Central memory CD4-positive, alpha-beta T cell (primary cell): ENCODE measurements around the gene TXNRD1.
"Not testable (repeated sequence)": the region's sequence is repeated elsewhere in the genome, so short reads cannot be mapped to it uniquely, and the experiment has no call there.

Source experiments
- DNase-seq: peaks from one replicate; pipeline ENCODE4 v3.0.0; 2022

Gene TXNRD1

GRCh38 chr12:104243551-104243950, 28.0 kb downstream of the TXNRD1 start:
- DNase-seq, result no peak

- DNase-seq, result no peak
Observed at GRCh38 chr12:104243971-104244370, 28.4 kb downstream of the TXNRD1 start.

DNA sequence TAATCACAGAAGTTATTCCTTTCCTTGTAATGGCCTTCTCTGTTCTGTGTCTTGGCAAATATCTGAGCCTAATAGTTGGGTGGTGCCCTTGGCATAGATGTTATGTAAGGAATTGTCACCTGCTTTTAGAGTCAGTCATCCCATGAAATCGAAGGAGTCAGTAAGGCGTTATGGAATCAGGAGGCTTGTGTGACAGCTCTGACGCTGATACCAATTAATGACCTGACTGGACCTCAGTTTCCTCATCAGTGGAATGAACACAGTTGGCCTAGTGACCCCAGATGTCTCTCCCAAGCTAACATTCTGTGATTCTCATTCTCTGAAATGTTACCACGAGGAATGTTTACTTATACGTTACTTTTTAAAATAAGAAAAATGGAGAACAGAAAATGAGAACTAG, 32.1 kb downstream of the TXNRD1 start:
- no peak for DNase-seq

DNA sequence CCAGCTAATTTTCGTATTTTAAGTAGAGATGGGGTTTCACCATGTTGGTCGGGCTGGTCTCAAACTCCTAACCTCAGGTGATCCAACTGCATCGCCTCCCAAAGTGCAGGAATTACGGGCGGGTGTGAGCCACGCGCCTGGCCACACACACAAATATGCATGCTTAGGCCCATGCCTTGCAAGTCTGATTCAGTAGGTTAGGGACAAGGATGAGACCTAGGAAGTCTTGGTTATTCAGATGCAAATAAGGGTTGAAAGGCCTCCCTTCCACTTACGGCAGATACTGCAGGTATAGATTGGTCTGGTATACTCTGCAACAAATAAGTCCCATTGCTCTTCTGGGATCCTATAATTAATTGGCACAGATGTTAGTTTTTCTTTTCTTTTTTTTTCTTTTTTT, 32.9 kb downstream of the TXNRD1 start:
- DNase-seq, result no peak

DNA sequence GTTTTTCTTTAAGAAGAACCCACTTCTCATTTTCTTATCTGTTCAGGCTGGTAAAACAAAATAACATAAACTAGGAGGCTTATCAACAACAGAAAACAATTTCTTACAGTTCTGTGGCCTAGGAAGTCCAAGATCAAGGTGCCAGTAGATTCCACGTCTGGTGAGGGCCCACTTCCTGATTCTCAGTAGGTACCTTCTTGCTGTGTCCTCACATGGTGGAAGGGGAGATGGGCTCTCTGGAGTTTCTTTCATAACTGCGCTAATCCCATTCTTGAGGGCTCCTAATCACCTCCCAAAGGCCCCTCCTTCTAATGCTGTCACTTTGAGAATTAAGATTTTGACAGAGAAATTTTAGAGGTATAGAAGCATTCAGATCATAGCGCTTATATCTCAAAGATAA, 33.4 kb downstream of the TXNRD1 start:
- no peak for DNase-seq

GRCh38 chr12:104249898-104250297, 34.3 kb downstream of the TXNRD1 start:
- no peak for DNase-seq

- DNase-seq, result no peak
Observed at GRCh38 chr12:104250366-104251125, 35.0 kb downstream of the TXNRD1 start.

- no peak for DNase-seq
Observed at GRCh38 chr12:104257913-104258472, 42.4 kb downstream of the TXNRD1 start.

- no peak for DNase-seq
Observed at GRCh38 chr12:104258476-104259067, 43.0 kb downstream of the TXNRD1 start.

GRCh38 chr12:104263026-104263425, 47.4 kb downstream of the TXNRD1 start:
- DNase-seq, result no peak

- no peak for DNase-seq
Observed at GRCh38 chr12:104263580-104264358, 48.2 kb downstream of the TXNRD1 start.

GRCh38 chr12:104265436-104265835, 49.9 kb downstream of the TXNRD1 start:
- not testable (repeated sequence) for DNase-seq

DNA sequence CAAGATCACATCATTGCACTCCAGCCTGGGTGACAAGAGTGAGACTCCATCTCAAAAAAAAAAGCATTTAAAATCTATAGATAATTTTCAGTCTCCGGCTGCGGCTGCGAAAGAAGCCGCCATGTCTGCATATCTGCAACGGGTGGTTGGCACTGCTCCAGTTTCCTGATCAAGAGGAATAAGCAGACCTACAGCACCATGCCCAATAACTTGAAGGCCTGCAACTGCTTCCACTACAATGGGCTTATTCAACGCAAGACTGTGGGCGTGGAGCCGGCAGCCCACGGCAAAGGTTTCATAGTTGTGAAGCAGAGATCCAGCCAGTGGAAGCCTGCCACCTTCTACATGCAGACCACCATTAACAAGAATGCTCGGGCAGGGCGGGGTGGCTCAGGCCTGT, 57.4 kb downstream of the TXNRD1 start:
- DNase-seq, result no peak

GRCh38 chr12:104273503-104273902, 57.9 kb downstream of the TXNRD1 start:
- no peak for DNase-seq

GRCh38 chr12:104274811-104275210, 59.2 kb downstream of the TXNRD1 start:
- no peak for DNase-seq

- DNase-seq, result no peak
Observed at GRCh38 chr12:104275689-104276088, 60.1 kb downstream of the TXNRD1 start.

GRCh38 chr12:104276273-104277131, 60.9 kb downstream of the TXNRD1 start:
- DNase-seq, result no peak

- no peak for DNase-seq
Observed at GRCh38 chr12:104279164-104279563, 63.6 kb downstream of the TXNRD1 start.

DNA sequence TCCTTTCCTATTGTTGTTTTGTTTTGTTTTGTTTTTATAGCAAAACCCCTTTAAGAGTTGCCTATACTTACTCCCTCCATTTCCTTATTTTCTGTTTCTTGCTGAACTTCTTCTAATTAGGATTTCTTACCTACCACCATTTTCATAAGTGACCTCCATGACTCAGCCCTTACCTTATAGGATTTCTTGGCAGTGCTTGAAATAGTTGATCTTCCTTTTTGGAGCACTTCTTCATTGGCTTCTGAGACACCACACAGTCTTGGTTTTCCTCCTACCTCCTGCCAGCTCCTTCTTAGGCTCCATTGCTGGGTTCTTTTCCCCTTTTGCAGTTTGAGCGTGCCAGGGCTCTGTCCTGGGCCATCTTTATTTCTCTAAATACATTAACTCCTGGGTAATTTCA, 64.5 kb downstream of the TXNRD1 start:
- no peak for DNase-seq

DNA sequence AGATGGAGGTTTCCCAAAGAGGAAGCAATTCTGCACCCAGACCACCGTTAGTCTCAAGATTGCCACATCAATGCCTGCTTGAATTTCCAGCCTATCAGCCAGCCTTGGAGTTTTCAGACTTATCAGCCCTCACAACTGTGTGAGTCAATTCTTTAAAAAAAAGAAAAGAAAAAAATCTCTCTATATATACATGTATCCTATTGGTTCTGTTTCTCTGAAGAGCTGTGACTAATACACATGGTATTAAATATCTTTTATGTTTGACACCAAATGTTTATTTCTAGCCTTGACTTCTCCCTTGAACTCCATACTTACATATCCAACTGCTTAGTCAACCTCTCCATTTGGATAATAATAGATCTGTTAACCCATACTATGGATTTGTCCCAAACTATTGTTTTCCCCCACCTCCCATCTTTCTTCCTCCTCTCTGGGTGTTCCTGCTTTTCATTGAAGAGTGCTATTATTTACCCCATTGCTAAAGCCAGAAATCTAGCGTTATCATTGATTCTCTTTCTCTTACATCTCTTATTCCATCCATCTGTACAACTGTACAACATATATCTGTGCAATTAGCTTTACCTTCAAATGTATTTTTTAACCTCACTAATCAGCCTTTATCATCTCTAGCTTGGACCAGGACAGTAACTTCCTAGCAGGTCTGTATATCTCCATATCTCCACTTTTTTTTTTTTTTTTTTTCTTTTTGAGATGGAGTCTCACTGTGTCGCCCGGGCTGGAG, 65.3 kb downstream of the TXNRD1 start:
- no peak for DNase-seq

DNA sequence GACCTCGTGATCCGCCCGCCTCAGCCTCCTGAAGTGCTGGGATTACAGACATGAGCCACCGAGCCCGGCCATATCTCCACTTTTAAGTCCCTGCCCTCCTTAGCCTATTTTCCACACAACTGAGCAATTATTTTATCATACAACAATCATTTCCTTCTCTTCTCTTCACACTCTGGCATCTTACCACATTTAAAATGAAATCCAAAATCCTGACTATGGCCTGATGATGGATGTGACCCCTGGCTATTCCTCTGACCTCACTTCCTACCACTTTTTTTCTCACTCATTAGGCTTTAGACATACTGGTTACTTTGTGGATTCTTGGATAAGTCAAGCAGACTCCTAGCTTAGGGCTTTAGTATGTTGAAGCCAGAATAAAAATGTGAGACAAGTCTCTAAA, 66.1 kb downstream of the TXNRD1 start:
- no peak for DNase-seq

DNA sequence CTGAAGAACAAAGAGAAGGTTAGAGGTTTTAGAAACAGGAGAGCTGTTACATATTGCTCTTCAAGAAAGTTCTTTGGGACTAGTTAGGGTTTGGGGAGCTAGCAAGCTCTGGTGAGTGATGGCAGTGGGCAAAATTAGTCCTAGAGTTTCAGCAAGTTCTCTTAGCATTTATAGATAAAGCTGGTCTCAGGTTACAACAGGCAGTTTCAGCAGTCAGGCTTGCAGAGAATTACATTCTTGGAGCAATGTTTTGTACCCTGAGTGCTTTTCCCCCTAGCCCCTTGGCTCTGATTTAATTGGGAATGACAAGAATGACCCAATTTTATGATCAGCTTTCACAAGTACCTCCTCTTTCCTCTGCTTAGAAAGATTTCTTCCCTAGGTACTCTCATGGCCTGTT, 66.5 kb downstream of the TXNRD1 start:
- DNase-seq, result no peak
